Vagina (tissue), 2 donors: Measurements from ENCODE around the gene RTL9. TPM values are rescaled to one million over a fixed set of nuclear protein-coding genes. Genes with fewer than 3 reads are reported as not detected.

Experiments used
- DNase-seq, 2 donors: peaks; one replicate each; pipeline ENCODE4 v3.0.0-alpha.2; 2017; ENCODE audit errors: extremely low spot score in 2 of 2
- H3K27ac ChIP-seq: fragments of 200-600 bp; sonication (generic); one replicate; pipeline ENCODE4 v1.5.1; 2019
- H3K27me3 ChIP-seq: fragments of 200-600 bp; sonication (generic); one replicate; pipeline ENCODE4 v1.5.1; 2019
- H3K36me3 ChIP-seq, 2 donors: fragments of 200-600 bp; sonication (generic); one replicate each; pipeline ENCODE4 v1.5.1; 2017 to 2019
- H3K4me1 ChIP-seq: fragments of 200-600 bp; sonication (generic); one replicate; pipeline ENCODE4 v1.5.1; 2019
- H3K4me3 ChIP-seq, 2 donors: fragments of 200-600 bp; sonication (generic); 1 replicate in 1 of 2; 2 replicates in 1 of 2; pipeline ENCODE4 v1.5.1; 2016 to 2019
- H3K9me3 ChIP-seq: fragments of 200-600 bp; sonication (generic); one replicate; pipeline ENCODE4 v1.5.1; 2019
- POLR2A ChIP-seq, 2 donors: fragments of 450-650 bp; IDR thresholded peaks; one replicate each; pipeline ENCODE4 v1.6.1; 2017; ENCODE audit warnings: antibody characterized with exemption in 2 of 2, mild to moderate bottlenecking in 2 of 2, moderate library complexity in 2 of 2
- POLR2AphosphoS5 ChIP-seq, 2 donors: sonication (generic); formaldehyde crosslinking; IDR thresholded peaks; one replicate each; pipeline ENCODE4 v1.9.0; 2017; ENCODE audit warnings: antibody characterized with exemption in 2 of 2, mild to moderate bottlenecking in 2 of 2, low read depth in 1 of 2; ENCODE audit not compliant: insufficient read depth in 1 of 2
- intact Hi-C: fragments of 100-400 bp; cut with DNase I; formaldehyde crosslinking; loops from one replicate; pipeline ENCODE4 v1.15.1; 2023
- total RNA-seq: library from RNA; depleted of rRNA; stranded (reverse); fragments of >200 nt; gene quantifications from one replicate; pipeline ENCODE4 v1.2.3, GENCODE V29; 2016
- TF ChIP-seq, protein P1 (sequence below), 3 experiments: fragments of 450-650 bp in 2 of 3; fragments of 200-600 bp in 1 of 3; sonication (generic) in 1 of 3; IDR thresholded peaks; one replicate each; pipeline ENCODE4 v1.5.1; 2017 to 2019; ENCODE audit warnings: antibody characterized with exemption in 3 of 3, mild to moderate bottlenecking in 2 of 3, moderate library complexity in 2 of 3

The RTL9 gene
- total RNA-seq, 1 donor from 2014 or later, result not detected

DNA sequence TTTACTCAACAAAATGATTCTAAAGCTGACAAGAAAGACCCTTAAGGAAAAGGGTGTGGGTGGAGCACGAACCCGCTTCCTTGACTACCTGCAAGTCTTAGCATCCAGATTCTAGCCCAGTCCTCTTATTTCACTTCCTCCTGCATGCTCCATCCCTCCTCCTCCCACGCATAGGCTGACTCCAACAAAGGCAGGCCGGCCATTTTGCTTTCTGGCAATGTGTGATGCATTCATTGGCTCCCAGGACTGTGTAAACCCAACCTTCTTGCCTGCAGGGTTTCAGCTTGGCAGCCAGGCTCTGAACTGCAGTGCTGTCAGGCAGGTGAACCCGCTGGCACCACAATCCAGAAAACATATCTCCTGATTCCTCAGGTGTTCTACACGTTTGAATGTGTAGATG, 39.3 kb downstream of the RTL9 start:
- Histone ChIP-seq H3K27me3 (no peaks in the 10 kb centered on the region), H3K9me3 (no peaks in the 10 kb centered on the region), H3K4me3 (no peak overlapping the region), H3K36me3 (no peaks in the 10 kb centered on the region), H3K4me1 (peaks cover 4% of the 10 kb centered on the region), H3K27ac (no peak overlapping the region)
- no peak for DNase-seq
- intact Hi-C loops, result no loop called here
- TF ChIP-seq POLR2AphosphoS5 (IDR thresholded peaks at IDR 0.05; ENCODE audit: insufficient read depth in 1 of 2, low read depth in 1 of 2), result no peak
- TF ChIP-seq, protein P1, sequence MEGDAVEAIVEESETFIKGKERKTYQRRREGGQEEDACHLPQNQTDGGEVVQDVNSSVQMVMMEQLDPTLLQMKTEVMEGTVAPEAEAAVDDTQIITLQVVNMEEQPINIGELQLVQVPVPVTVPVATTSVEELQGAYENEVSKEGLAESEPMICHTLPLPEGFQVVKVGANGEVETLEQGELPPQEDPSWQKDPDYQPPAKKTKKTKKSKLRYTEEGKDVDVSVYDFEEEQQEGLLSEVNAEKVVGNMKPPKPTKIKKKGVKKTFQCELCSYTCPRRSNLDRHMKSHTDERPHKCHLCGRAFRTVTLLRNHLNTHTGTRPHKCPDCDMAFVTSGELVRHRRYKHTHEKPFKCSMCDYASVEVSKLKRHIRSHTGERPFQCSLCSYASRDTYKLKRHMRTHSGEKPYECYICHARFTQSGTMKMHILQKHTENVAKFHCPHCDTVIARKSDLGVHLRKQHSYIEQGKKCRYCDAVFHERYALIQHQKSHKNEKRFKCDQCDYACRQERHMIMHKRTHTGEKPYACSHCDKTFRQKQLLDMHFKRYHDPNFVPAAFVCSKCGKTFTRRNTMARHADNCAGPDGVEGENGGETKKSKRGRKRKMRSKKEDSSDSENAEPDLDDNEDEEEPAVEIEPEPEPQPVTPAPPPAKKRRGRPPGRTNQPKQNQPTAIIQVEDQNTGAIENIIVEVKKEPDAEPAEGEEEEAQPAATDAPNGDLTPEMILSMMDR (IDR thresholded peaks at IDR 0.05), result no peak
- no peak for TF ChIP-seq POLR2A (IDR thresholded peaks at IDR 0.05)

DNA sequence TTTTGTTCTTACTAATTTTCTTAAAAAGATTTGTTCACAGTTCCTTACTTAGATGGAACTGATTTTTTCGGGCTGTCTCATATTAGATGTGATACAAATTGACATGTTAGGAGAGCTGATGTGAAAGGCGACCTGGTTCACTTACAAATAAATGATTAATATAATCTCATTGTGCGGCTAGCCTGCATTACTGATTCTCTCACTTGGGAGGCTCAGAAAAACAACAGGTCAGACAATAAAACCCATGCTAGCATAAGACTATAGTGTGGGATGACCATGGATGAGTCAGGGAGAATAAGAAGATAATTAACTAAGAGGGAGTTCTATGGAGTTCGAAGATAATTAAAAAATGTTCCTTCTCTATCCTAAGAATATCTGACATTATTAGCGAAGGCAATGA, 40.8 kb downstream of the RTL9 start:
- H3K9me3 ChIP-seq, result no peaks in the 10 kb centered on the region
- DNase-seq, result no peak
- no peak overlapping the region for H3K27ac ChIP-seq
- peaks cover 5% of the 10 kb centered on the region for H3K4me1 ChIP-seq
- H3K4me3 ChIP-seq, result no peak overlapping the region
- TF ChIP-seq, protein P1 (IDR thresholded peaks at IDR 0.05), result no peak
- TF ChIP-seq POLR2AphosphoS5 (IDR thresholded peaks at IDR 0.05; ENCODE audit: insufficient read depth in 1 of 2, low read depth in 1 of 2), result no peak
- TF ChIP-seq POLR2A (IDR thresholded peaks at IDR 0.05), result no peak
- no peaks in the 10 kb centered on the region for H3K27me3 ChIP-seq
- no peaks in the 10 kb centered on the region for H3K36me3 ChIP-seq
- intact Hi-C loops, result no loop called here

DNA sequence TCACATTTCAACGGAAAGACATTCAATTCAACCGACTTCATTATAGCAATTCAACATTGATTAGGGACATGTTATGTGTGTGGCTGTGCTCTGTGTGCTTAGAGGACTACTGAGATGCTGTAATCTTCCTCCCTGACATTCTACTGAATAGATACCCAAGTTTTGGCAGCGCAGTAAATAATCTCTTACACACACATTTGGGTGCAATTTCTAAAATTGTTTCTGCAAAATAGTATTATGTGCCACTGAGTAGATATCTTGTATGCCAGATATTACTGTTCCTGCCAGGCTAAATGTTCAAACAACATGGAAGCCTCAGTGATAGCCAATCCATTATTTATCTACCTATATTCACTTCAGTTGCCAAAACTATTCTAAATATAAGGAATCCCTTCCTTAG, 41.3 kb downstream of the RTL9 start:
- Histone ChIP-seq H3K27ac (no peak overlapping the region), H3K4me3 (no peak overlapping the region), H3K4me1 (peaks cover 5% of the 10 kb centered on the region), H3K27me3 (no peaks in the 10 kb centered on the region), H3K36me3 (no peaks in the 10 kb centered on the region), H3K9me3 (no peaks in the 10 kb centered on the region)
- no peak for DNase-seq
- no peak for TF ChIP-seq POLR2AphosphoS5 (IDR thresholded peaks at IDR 0.05; ENCODE audit: insufficient read depth in 1 of 2, low read depth in 1 of 2)
- TF ChIP-seq, protein P1 (IDR thresholded peaks at IDR 0.05), result no peak
- TF ChIP-seq POLR2A (IDR thresholded peaks at IDR 0.05), result no peak
- intact Hi-C loops, result no loop called here

DNA sequence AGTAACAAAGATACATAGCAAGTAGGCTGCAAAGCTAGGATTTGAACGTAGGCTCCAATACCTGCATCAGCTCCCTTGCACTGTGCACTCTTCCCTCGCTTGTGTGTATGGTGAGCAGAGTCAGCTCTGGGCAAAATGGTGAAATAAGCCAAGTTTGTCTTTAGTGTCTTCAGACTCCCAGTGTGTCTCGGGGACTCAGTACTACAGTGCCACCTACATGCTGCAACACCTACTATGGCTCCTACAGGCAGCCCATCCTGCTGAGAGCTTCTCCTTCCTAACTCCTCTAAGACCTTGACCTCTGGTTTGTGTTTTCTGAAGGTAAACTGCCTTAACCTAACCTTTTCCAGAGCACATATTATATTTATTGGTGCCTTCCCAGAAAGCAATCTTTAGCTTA, 42.5 kb downstream of the RTL9 start:
- Histone ChIP-seq H3K36me3 (no peaks in the 10 kb centered on the region), H3K27me3 (no peaks in the 10 kb centered on the region), H3K4me1 (peaks cover 5% of the 10 kb centered on the region), H3K27ac (no peak overlapping the region), H3K4me3 (no peak overlapping the region), H3K9me3 (no peaks in the 10 kb centered on the region)
- intact Hi-C loops, result no loop called here
- DNase-seq, result no peak
- TF ChIP-seq, protein P1 (IDR thresholded peaks at IDR 0.05), result no peak
- TF ChIP-seq POLR2AphosphoS5 (IDR thresholded peaks at IDR 0.05; ENCODE audit: insufficient read depth in 1 of 2, low read depth in 1 of 2) (no peak), POLR2A (IDR thresholded peaks at IDR 0.05) (no peak)

DNA sequence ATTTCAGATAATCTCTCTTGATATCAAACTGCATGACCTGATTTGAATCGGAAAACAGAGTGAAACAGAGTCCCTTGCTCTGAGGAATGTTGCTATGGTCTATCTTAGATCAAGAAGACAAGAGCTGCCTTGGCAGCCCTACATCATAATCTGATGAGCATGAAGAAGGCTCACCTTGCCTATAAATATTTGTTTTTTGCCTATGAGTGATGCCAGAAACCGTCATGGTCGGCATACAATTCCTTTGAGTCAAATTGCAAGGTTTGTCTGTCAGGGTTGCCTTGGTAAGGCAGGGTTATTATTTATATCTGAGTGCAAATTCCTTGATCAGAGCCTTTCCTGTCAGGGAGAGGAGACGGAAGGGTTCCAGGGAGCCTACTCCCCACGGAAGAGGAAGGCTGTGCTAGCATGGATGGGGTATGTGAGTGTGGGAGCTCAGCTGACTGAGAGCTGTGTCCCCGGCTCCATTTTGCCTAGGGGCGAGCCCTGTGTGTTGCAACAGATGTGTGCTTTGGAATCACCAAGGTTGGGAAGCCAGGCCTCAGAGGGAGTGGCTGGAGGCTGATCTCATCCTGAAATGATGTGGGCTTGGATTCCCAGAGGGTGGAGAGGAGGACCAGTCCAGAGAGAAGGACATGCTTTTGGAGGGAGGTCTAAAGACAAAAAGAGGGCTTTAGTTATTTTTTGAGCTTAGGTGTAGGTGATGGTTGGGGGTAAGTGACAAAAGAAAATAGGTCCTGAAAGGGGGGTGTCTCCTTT, 43.6 kb downstream of the RTL9 start:
- no peak overlapping the region for H3K4me3 ChIP-seq
- DNase-seq, result no peak
- no peaks in the 10 kb centered on the region for H3K9me3 ChIP-seq
- intact Hi-C loops, result no loop called here
- H3K27ac ChIP-seq, result no peak overlapping the region
- TF ChIP-seq POLR2A (IDR thresholded peaks at IDR 0.05), result no peak
- TF ChIP-seq, protein P1 (IDR thresholded peaks at IDR 0.05), result no peak
- TF ChIP-seq POLR2AphosphoS5 (IDR thresholded peaks at IDR 0.05; ENCODE audit: insufficient read depth in 1 of 2, low read depth in 1 of 2), result no peak
- no peaks in the 10 kb centered on the region for H3K27me3 ChIP-seq
- peaks cover 5% of the 10 kb centered on the region for H3K4me1 ChIP-seq
- no peaks in the 10 kb centered on the region for H3K36me3 ChIP-seq
